ENCODE measurements around the gene LMO7. TPM values are rescaled to one million over a fixed set of nuclear protein-coding genes. Genes with fewer than 3 reads are reported as not detected.

The LMO7 gene
- total and polyA plus RNA-seq, 2 of the 8 experiments (the other 6 are each of a cell fraction or from before 2014, with no cell fraction given), result 8.1 to 28.3 TPM

GRCh38 chr13:75806117-75806516 is 170.0 kb downstream of the LMO7 start:
- Histone ChIP-seq H2BK15ac (ENCODE audit: low read length) (peak overlapping the region; percentile 25; the same call in 1 of the 2 replicates), H3K9me3 (ENCODE audit: insufficient read depth in 2 of 2, low read depth in 1 of 2, low read length in 1 of 2) (no peaks in the 10 kb centered on the region), H3K4me3 (ENCODE audit: extremely low read depth in 1 of 4, insufficient read depth in 2 of 4, low read depth in 3 of 4, low read length in 4 of 4) (no peak overlapping the region), H3K9ac (replicated peaks in 1 of 4; ENCODE audit: extremely low read depth in 1 of 4, low read depth in 3 of 4, low read length in 3 of 4) (no peak overlapping the region), H4K5ac (ENCODE audit: insufficient read length, low read depth, low read length) (no peak overlapping the region), H3K14ac (ENCODE audit: insufficient read length) (no peak overlapping the region), H3K18ac (ENCODE audit: extremely low read depth, low read length) (no peak overlapping the region; the same call in 1 of the 2 replicates), H3K23ac (ENCODE audit: insufficient read length) (no peak overlapping the region), H2AK5ac (ENCODE audit: low read depth, low read length) (no peak overlapping the region), H3K23me2 (ENCODE audit: low read depth, low read length) (no peaks in the 10 kb centered on the region), H2AFZ (ENCODE audit: low read length) (no peak overlapping the region), H2BK5ac (ENCODE audit: low read depth, low read length) (peak overlapping the region; percentile 49; the same call in 1 of the 2 replicates), H2BK12ac (ENCODE audit: low read depth, low read length) (0 out of 2 replicates have a peak overlapping the region, but pooled peaks have one; percentile 30), H3K36me3 (ENCODE audit: control insufficient read depth in 2 of 4, insufficient read depth in 4 of 4, low read length in 3 of 4) (no peaks in the 10 kb centered on the region; a peak in 1 of 8 replicates), H3K79me1 (ENCODE audit: low read depth, low read length) (no peaks in the 10 kb centered on the region), H2BK120ac (replicated peaks; ENCODE audit: low read depth, low read length) (no peak overlapping the region), H3K4ac (replicated peaks; ENCODE audit: insufficient read length, low read depth, low read length) (no peak overlapping the region), H4K20me1 (replicated peaks in 1 of 2; ENCODE audit: control insufficient read depth in 1 of 2, insufficient read depth in 2 of 2, low read length in 2 of 2) (no peaks in the 10 kb centered on the region), H3K79me2 (ENCODE audit: control insufficient read depth in 1 of 2, insufficient read depth in 2 of 2, low read length in 2 of 2) (no peaks in the 10 kb centered on the region), H3K4me1 (replicated peaks in 1 of 4; ENCODE audit: control insufficient read depth in 3 of 4, insufficient read depth in 4 of 4, low read length in 3 of 4) (peaks cover 4 to 16% (median 13%) of the 10 kb centered on the region in 4 experiments; a peak in 6 of 7 replicates), H4K8ac (ENCODE audit: extremely low read depth, insufficient read depth, low read length) (no peak overlapping the region), H3K4me2 (ENCODE audit: insufficient read depth in 1 of 2, low read depth in 2 of 2, low read length in 2 of 2) (no peak overlapping the region), H2BK20ac (ENCODE audit: low read length) (peak overlapping the region; percentile 28; the same call in 1 of the 2 replicates), H3K56ac (replicated peaks; ENCODE audit: insufficient read length, low read depth, low read length) (no peak overlapping the region), H3K27me3 (replicated peaks in 1 of 4; ENCODE audit: control insufficient read depth in 3 of 4, extremely low read depth in 1 of 4, insufficient read depth in 3 of 4, low read length in 3 of 4) (no peaks in the 10 kb centered on the region), H4K91ac (replicated peaks; ENCODE audit: insufficient read length, low read length) (peak overlapping the region; percentile 48), H3K27ac (ENCODE audit: low read depth, low read length) (no peak overlapping the region)
- WGBS, 2 experiments (ENCODE audit: extremely low coverage in 1 of 2, insufficient coverage in 1 of 2, insufficient read length in 1 of 2, insufficient replicate concordance in 2 of 2, low coverage in 1 of 2, low lambda C conversion rate in 2 of 2, missing lambda C conversion rate in 1 of 2), result 78% methylated on average over 7 of the region's 7 CpGs; no CpG with 5 or more reads in 1 of the 2 experiments
- TF ChIP-seq KDM1A (IDR thresholded peaks at IDR 0.05; ENCODE audit: borderline replicate concordance, low read length), result no peak
- TF ChIP-seq MAX (IDR thresholded peaks at IDR 0.05), result no peak
- no peak for TF ChIP-seq RNF2 (IDR thresholded peaks at IDR 0.05; ENCODE audit: borderline replicate concordance, low read depth, low read length, missing control alignments, poor library complexity, severe bottlenecking)
- no peak for TF ChIP-seq SIN3A (conservative IDR thresholded peaks at IDR 0.05 in 1 of 2, IDR thresholded peaks at IDR 0.05 in 1 of 2; ENCODE audit: low read depth in 1 of 2, low read length in 2 of 2)
- TF ChIP-seq SRF (IDR thresholded peaks at IDR 0.05; ENCODE audit: low read depth, low read length), result no peak
- no peak for TF ChIP-seq ATF3 (IDR thresholded peaks at IDR 0.05; ENCODE audit: insufficient read depth, low read depth, low read length)
- TF ChIP-seq KDM5A (IDR thresholded peaks at IDR 0.05; ENCODE audit: low read length), result no peak
- TF ChIP-seq NRF1 (IDR thresholded peaks at IDR 0.05; ENCODE audit: low read depth, low read length), result no peak
- no peak for TF ChIP-seq BRCA1 (IDR thresholded peaks at IDR 0.05; ENCODE audit: low read depth, low read length)
- TF ChIP-seq FOSL1 (IDR thresholded peaks at IDR 0.05; ENCODE audit: insufficient read depth, low read depth, low read length), result no peak
- TF ChIP-seq RFX5 (IDR thresholded peaks at IDR 0.05; ENCODE audit: borderline replicate concordance, low read depth, low read length), result no peak
- peak in 1 of 2 experiments; percentile 43 for DNase-seq (ENCODE audit: low read depth in 1 of 2, low spot score in 2 of 2)
- ChIA-PET POLR2A (ENCODE audit: partially characterized antibody) (no interaction called here), CTCF (ENCODE audit: partially characterized antibody) (interaction anchor here (1.5 to 1.7 kb wide), 4 partner anchors 8 to 110 kb away, joined by 3 to 10 read pairs (median 4); no protein-coding TSS in a partner anchor)
- FAIRE-seq, result no peak
